ENCODE measurements around the gene FARSB. TPM values are rescaled to one million over a fixed set of nuclear protein-coding genes. Genes with fewer than 3 reads are reported as not detected.

The FARSB gene
- total RNA-seq, 4 donors from 2014 or later = 9.4 to 24.1 (median 16.2) TPM

- intact Hi-C loops (cut with DNase I; ENCODE audit: low total_unique reads) = no loop called here
- TF ChIP-seq, protein P1, sequence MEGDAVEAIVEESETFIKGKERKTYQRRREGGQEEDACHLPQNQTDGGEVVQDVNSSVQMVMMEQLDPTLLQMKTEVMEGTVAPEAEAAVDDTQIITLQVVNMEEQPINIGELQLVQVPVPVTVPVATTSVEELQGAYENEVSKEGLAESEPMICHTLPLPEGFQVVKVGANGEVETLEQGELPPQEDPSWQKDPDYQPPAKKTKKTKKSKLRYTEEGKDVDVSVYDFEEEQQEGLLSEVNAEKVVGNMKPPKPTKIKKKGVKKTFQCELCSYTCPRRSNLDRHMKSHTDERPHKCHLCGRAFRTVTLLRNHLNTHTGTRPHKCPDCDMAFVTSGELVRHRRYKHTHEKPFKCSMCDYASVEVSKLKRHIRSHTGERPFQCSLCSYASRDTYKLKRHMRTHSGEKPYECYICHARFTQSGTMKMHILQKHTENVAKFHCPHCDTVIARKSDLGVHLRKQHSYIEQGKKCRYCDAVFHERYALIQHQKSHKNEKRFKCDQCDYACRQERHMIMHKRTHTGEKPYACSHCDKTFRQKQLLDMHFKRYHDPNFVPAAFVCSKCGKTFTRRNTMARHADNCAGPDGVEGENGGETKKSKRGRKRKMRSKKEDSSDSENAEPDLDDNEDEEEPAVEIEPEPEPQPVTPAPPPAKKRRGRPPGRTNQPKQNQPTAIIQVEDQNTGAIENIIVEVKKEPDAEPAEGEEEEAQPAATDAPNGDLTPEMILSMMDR (IDR thresholded peaks at IDR 0.05) = no peak
Measured at GRCh38 chr2:222686086-222686750, 30.3 kb upstream of the FARSB start.

DNA sequence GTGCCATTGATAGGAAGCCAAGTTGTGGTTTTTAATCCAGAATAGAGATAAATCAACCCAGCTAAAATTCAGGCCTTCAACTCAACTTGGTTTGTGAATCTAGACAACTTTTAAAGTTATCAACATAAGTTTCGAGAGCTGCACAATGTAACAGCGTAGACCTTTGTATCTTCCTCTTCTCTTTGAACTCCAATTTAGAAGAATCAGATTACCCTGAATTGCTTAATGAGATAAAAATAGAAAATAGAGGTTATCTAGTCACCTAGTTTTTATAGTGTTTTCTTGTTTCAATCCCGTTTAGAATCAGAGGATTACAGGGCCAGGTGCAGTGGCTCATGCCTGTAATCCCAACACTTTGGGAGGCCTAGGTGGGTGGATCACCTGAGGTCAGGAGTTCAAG is 27.9 kb upstream of the FARSB start:
- no peaks in the 10 kb centered on the region for H3K27me3 ChIP-seq
- intact Hi-C loops (cut with DNase I; ENCODE audit: low total_unique reads) = no loop called here
- H3K9me3 ChIP-seq = no peaks in the 10 kb centered on the region
- no peak overlapping the region for H3K4me3 ChIP-seq
- H3K4me1 ChIP-seq = no peaks in the 10 kb centered on the region
- no peaks in the 10 kb centered on the region for H3K36me3 ChIP-seq
- TF ChIP-seq, protein P1 (IDR thresholded peaks at IDR 0.05) = no peak
- no peak for TF ChIP-seq POLR2A (IDR thresholded peaks at IDR 0.05)
- H3K27ac ChIP-seq = no peak overlapping the region
- DNase-seq = no peak

More at GRCh38 chr2:222686086-222686750, 30.3 kb upstream of the FARSB start:
- Histone ChIP-seq H3K27ac (no peak overlapping the region), H3K9me3 (no peaks in the 10 kb centered on the region), H3K4me3 (no peak overlapping the region), H3K27me3 (no peaks in the 10 kb centered on the region), H3K36me3 (no peaks in the 10 kb centered on the region), H3K4me1 (no peaks in the 10 kb centered on the region)
- no peak for DNase-seq

DNA sequence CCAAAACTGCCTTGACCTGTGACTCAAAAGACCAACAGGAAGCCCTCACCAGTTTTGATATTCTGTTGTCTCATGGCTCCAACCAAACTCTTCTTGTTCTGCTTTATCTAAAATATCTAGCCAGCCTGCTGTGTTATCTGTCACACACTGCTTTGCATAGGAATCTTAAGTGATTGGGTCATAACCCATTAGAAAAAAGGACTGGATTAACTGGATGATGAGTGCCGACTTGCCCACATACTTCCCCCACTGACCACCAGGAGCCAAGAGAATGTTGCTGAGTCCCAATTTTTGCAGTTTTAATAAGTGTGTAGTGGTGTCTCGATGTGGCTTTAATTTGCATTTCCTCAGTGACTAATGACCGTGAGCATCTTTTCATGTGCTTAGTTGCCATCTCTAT is 22.1 kb upstream of the FARSB start:
- Histone ChIP-seq H3K27me3 (no peaks in the 10 kb centered on the region), H3K27ac (no peak overlapping the region), H3K9me3 (no peaks in the 10 kb centered on the region), H3K4me3 (no peak overlapping the region), H3K4me1 (no peaks in the 10 kb centered on the region), H3K36me3 (no peaks in the 10 kb centered on the region)
- no peak for DNase-seq
- intact Hi-C loops (cut with DNase I; ENCODE audit: low total_unique reads) = no loop called here
- no peak for TF ChIP-seq POLR2A (IDR thresholded peaks at IDR 0.05)
- TF ChIP-seq, protein P1 (IDR thresholded peaks at IDR 0.05) = no peak

- no peak for TF ChIP-seq POLR2A (IDR thresholded peaks at IDR 0.05)
- TF ChIP-seq, protein P1 (IDR thresholded peaks at IDR 0.05) = no peak
- Histone ChIP-seq H3K4me1 (no peaks in the 10 kb centered on the region), H3K4me3 (no peak overlapping the region), H3K36me3 (no peaks in the 10 kb centered on the region), H3K27ac (no peak overlapping the region), H3K9me3 (no peaks in the 10 kb centered on the region), H3K27me3 (no peaks in the 10 kb centered on the region)
- DNase-seq = no peak
- intact Hi-C loops (cut with DNase I; ENCODE audit: low total_unique reads) = no loop called here
Measured at GRCh38 chr2:222673883-222674282, 18.0 kb upstream of the FARSB start.

- Histone ChIP-seq H3K27me3 (no peaks in the 10 kb centered on the region), H3K36me3 (no peaks in the 10 kb centered on the region), H3K27ac (no peak overlapping the region), H3K4me3 (no peak overlapping the region), H3K4me1 (no peaks in the 10 kb centered on the region), H3K9me3 (no peaks in the 10 kb centered on the region)
- DNase-seq = no peak
- TF ChIP-seq, protein P1 (IDR thresholded peaks at IDR 0.05) = no peak
- no peak for TF ChIP-seq POLR2A (IDR thresholded peaks at IDR 0.05)
- intact Hi-C loops (cut with DNase I; ENCODE audit: low total_unique reads) = no loop called here
Measured at GRCh38 chr2:222673273-222673672, 17.4 kb upstream of the FARSB start.

All from uterus (tissue), 4 donors.